Measurements from ENCODE around the gene MYH11.
"Not testable (repeated sequence)": the region's sequence is repeated elsewhere in the genome, so short reads cannot be mapped to it uniquely, and the experiment has no call there.

- TF ChIP-seq POLR2A (IDR thresholded peaks at IDR 0.05; ENCODE audit: low read length); GATA1 (IDR thresholded peaks at IDR 0.05; ENCODE audit: low read depth, low read length): not testable (repeated sequence)
Observed at GRCh38 chr16:15789816-15790215, 67.0 kb downstream of the MYH11 start.
